Fibroblast of skin of abdomen (primary cell): ENCODE measurements around the gene C9orf50.
A peak's percentile ranks its signal among the peaks of the same experiment; 100 is the strongest.

Experiments used
- DNase-seq: peaks from one replicate; pipeline ENCODE4 v3.0.0-alpha.2; 2013

C9orf50 gene

DNA sequence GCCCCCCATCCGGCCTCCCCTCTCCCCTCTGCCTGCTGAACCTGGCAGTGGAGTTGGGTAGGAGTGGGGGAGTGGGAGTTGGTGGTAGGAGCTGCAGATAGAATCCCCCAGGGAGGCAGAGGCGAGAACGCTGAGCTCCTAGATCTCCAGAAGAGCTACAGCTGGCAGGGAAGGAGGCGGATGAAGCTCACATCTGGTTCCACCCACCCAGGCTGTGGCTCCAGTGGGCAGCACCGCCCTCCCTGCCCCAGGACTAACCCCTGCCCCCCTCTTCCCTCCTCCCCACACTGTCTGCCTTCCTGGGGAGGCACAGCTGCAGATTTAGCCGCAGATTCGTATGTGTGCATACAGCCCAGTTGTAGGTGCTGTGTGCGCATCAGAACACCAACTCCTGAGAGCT lies 34.2 kb downstream of the C9orf50 start:
- peak; percentile 37 for DNase-seq

GRCh38 chr9:129586245-129586644 lies 34.7 kb downstream of the C9orf50 start:
- peak; percentile 22 for DNase-seq

DNA sequence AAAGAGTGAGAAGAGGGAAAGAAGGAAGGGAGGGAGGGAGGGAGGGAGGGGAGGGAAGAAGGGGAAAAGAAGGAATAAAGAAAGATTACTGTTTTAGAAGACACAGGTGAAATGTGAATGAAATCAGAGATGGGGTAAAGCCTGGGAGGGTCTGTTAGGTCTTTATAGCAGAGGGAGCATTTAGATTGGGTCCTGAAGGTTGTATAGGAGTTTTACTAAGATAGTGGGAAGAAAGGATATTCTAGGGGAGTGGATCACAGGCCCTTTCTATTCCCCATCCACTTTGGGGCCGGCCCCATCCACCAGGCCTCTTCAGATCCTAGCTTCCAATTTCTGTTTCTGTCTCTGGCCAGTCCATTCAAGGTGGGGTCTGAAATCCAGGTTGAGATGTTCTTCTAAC lies 35.5 kb downstream of the C9orf50 start:
- no peak for DNase-seq

DNA sequence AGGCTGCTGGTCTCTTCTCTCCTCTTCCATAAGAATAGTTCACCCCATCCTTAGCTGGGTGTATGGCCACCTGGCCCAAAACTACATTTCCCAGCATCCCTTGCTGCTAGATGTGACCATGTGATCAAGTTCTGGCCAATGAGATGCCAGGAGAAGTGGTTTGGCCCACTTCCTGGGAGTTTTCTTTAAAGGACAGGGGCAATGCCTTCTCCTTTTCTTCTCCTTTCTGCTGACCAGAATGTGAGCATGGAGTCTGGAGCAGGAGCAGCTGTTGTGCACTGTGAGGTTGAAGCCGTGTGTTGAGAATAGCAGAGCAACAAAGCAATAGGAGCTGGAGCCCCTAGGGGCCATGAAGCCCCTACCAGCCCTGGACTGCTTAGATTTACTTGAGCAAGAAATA lies 36.8 kb downstream of the C9orf50 start:
- peak; percentile 87 for DNase-seq

- DNase-seq: peak; percentile 36
Observed at GRCh38 chr9:129583308-129584038, 37.4 kb downstream of the C9orf50 start.

DNA sequence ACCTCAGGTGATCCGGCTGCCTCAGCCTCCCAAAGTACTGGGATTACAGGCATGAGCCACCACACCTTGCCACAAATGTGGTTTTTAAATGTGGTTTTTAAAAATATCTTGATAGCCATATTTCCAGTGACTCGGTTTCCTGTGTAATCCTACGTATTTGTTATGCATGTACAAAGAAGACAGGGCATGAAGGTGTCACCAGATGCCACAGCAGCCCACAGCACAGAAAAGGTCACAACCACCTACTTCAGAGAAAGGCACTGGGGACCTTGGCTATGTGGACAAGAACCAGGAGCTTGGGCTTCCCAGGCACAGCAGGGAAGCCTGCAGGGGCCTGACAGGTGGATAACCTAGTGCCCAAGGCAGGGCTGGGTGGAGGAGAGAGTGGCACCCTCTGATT lies 38.0 kb downstream of the C9orf50 start:
- DNase-seq: no peak

- DNase-seq: no peak
Observed at GRCh38 chr9:129581505-129582189, 39.3 kb downstream of the C9orf50 start.

DNA sequence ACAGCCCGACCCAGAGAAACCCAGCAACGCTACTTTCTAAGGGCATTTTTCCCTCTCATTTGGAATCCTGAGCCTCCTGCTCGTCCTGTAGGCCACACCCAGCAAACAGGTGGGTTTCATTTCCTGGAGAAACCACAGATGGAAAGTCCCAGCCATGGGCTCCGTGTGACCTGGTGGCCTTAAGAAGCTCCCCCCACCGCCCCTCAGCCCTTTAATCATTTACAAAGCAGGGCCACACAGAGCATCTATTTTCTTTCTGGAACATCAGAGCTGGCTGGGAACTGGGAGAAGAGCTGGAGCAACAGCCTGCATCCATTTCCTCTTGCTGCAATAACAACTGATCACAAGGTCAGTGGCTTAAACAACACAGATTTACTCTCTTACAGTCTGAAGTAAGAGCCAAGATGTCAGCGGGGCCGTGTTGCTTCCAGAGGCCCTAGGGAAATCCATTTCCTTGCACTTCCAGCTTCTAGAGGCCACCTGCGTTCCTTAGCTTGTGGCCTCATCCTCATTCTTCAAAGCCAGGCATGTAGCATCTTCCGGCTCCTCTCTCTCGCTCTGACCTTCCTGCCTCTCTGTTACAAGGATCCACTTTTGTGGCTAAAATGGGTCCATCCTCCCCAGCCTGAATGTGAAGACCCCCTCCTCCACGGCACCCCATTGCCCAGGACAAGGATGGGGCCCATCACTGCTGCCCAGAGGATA lies 40.5 kb downstream of the C9orf50 start:
- DNase-seq: no peak

- DNase-seq: no peak
Observed at GRCh38 chr9:129579294-129579693, 41.6 kb downstream of the C9orf50 start.

DNA sequence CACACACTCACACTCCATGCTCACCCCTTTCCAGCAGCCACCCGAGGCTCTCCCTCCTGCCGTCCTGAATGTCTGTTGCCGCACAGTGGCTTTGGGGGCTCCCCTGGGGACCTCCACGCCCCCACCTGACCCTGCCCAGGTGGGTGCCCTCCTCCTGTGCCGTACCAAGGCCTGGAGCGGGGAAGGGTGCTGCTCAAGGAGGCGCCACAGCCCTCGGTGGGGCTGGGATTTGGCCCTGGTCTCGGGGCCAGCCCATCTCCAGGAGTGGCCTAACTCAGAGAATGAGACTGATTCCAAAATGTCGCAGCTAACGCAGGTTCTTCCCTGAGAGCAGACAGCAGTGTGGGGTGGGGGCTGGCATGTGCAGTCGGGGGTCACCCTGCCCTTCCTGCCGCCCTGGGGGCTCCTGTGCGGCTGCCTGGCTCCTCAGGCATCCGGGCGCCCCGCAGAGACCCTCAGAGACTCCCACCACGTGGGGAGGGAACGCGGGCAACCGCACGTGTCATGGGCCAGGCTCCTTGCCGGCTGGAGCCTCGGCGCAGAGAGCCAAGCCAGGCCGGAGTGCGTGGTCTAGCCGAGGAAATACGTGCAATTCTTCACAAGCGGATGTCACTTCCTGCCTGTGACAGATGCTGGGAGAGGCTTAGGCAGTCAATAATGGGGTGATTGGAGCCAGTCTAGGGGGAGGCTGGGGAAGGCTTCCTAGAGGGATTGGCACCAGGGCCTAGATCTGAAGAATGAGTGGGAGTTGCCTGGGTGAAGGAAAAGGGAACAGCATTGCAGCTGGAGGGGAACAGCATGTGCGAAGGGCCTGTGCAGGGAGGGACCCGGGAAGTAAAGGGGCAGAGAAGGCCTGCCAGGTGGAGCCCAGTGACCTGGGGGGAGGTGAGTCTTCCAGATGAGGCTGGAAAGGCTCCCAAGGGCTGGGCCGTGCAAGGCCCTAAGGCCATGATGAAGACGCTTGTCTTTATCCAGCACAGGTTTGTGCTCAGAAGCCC lies 44.1 kb downstream of the C9orf50 start:
- DNase-seq: peak; percentile 88

DNA sequence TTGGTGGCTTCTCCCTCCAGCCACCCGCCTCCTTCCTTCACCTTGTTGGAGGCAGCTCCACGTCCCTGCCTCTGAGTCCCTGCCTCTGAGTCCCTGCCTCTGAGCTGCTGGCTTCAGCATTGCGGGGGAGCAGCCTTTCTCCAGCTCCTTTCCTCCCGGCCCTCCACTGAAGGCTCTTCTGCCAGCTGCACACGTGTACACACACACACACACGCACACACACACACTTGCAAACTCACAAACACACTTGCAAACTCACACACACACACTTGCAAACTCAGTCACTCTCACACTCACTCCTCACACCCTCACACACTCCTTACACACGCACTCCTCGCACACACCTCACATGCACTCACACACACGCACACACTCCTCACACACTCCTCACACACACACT lies 45.1 kb downstream of the C9orf50 start:
- DNase-seq: peak; percentile 61

DNA sequence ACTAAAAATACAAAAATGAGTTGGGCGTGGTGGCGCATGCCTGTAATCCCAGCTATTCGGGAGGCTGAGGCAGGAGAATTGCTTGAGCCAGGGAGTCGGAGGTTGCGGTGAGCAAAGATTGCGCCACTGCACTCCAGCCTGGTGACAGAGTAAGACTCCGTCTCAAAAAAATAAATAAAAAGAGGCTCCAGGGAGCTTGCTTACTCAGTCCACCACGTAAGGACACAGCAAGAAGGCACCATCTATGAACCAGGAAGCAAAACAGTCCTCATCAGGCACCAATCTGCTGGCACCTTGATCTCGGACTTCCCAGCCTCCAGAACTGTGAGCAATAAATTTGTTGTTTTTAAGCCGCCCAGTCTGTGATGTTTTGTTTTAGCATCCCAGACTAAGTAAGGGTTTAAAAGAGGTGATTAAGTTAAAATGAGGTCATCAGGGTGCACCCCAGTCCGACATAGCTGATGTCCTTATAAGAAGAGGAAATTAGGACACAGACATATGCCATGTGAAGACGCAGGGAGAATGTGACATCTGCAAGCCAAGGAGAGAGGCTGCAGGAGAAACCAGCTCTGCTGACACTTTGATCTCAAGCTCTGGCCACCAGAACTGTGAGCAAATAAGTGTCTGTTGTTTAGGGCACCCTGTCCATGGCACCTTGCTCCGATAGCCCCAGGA lies 45.9 kb downstream of the C9orf50 start:
- peak; percentile 53 for DNase-seq

DNA sequence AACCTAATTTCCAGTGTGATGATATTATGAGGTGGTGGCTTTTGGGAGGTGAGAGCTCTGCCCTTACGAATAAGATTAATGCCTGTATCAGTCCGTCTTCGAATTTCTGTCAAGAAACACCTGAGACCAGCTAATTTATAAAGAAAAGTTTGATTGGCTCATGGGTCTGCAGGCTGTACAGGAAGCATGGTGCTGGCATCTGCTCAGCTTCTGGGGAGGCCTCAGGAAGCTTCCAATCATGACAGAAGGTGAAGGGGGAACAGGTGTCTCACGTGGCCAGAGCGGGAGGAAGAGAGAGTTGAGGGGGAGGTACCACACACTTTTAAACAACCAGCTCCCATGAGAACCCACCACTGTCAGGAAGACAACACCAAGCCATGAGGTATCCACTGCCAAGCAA lies 46.9 kb downstream of the C9orf50 start:
- no peak for DNase-seq

DNA sequence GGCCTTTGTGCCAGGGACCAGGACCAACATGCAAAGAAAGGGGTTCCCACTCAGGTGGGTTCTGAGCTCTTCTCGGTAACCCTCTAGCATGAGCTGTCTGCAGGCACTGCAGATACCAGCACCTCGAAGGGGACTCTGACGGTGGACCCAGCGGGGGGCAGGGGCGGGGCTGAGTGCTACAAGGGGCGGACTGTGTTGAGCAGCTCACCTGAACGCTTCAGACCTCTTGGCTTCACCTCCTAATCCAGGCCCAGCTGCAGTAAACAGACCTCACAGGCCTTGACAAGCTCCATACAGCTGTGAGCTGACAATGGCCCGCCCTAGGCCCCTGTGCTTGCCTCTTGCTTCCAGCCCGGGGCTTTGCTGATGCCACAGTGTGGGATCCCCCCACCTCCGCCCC lies 48.4 kb downstream of the C9orf50 start:
- no peak for DNase-seq

DNA sequence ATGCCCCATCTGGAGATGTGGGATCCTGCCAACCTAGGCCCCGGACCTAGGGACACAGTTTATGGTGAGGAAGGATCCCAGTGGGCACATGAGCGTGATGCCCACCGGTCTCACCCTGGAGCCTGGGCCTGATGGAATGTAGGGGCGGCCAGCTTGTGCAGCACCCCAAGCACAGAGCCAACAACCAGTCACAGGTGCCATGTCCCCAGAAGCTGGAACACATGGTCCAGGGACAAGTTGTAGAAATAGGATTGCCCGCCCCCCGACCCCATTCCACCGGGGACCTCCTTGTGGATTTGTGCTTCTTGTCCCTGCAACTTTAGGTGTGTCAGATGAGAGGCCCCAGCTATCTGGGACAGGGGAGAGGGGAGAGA lies 48.9 kb downstream of the C9orf50 start:
- DNase-seq: no peak

DNA sequence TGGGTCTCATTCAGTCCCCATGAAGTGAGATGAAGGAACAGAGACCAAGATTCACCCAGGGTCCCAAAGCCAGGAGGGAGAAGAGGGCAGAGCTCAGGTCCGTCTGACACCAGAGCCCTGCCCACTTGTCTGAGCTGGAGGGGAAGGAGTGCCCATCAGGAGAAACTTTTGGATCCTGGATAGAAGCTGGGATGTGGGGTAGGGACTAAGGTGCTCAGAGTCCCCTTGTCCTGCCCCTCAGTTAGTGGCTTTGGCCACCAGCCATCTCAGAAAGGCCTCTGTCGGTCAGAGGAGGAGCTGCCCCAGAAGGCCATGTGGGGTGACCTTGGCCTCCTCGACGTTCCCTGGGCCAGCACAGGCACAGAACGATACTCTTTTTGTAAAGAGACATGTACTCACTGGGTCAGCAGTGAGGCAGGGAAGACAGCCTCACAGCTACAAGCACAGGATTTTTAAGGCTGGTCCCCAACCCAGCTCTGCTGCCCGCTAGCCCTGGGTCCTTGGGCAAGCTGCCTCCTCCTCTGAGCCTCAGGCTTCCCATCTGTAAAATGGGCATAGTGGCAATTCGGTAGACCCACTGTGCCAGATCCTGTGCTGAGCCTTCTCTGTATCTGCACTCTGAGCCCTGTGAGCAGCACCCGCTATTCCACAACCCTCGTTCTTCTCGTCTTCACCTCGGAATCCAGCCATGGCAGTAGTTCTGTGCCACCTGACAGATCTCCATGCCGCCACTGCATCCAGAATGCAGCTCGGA lies 49.4 kb downstream of the C9orf50 start:
- DNase-seq: no peak

GRCh38 chr9:129570450-129571297 lies 50.2 kb downstream of the C9orf50 start:
- DNase-seq: peak; percentile 99

- no peak for DNase-seq
Observed at GRCh38 chr9:129569502-129570449, 51.1 kb downstream of the C9orf50 start.
